Measurements from ENCODE around the gene HNRNPAB. TPM values are rescaled to one million over a fixed set of nuclear protein-coding genes. Genes with fewer than 3 reads are reported as not detected.

Gene HNRNPAB
- total RNA-seq, 1 experiment from 2014 or later, result 547 TPM

GRCh38 chr5:178223196-178223773 is 19.0 kb downstream of the HNRNPAB start:
- H3K27ac ChIP-seq (ENCODE audit: insufficient read length, low read depth, low read length), result no peak overlapping the region

More at GRCh38 chr5:178223196-178223773, 19.0 kb downstream of the HNRNPAB start:
- Histone ChIP-seq H3K79me2 (ENCODE audit: insufficient read depth, low read length) (no peaks in the 10 kb centered on the region), H3T11ph (ENCODE audit: low read length) (no peak overlapping the region), H4K20me1 (ENCODE audit: control insufficient read depth, insufficient read depth, insufficient read length) (peaks cover 3% of the 10 kb centered on the region), H2BK5ac (ENCODE audit: insufficient read length, low read length) (no peak overlapping the region), H2BK15ac (ENCODE audit: low read depth, low read length) (no peak overlapping the region), H3K18ac (ENCODE audit: insufficient read length, low read depth, low read length) (no peak overlapping the region), H4K5ac (ENCODE audit: insufficient read length, low read depth, low read length) (no peak overlapping the region), H3K9me3 (ENCODE audit: control insufficient read depth, low read depth, low read length) (no peaks in the 10 kb centered on the region), H3K23ac (ENCODE audit: insufficient read length, low read depth, low read length) (no peak overlapping the region), H2BK12ac (ENCODE audit: insufficient read length, low read depth, low read length) (no peak overlapping the region), H3K4me2 (ENCODE audit: insufficient read depth, insufficient read length, low read length) (no peak overlapping the region), H2AK5ac (ENCODE audit: insufficient read length, low read length) (no peak overlapping the region), H3K9ac (ENCODE audit: extremely low read depth, insufficient read length, low read length) (no peak overlapping the region), H3K4me1 (ENCODE audit: insufficient read depth, low read length) (peaks cover 2% of the 10 kb centered on the region; the same call in 1 of the 2 replicates), H3K14ac (ENCODE audit: insufficient read depth, low read length) (no peak overlapping the region), H4K91ac (ENCODE audit: insufficient read length, low read depth, low read length) (no peak overlapping the region), H3K4ac (ENCODE audit: low read depth, low read length) (no peak overlapping the region), H2BK120ac (ENCODE audit: low read depth, low read length, poor library complexity, severe bottlenecking) (no peak overlapping the region), H2BK20ac (ENCODE audit: low read depth, low read length, poor library complexity, severe bottlenecking) (no peak overlapping the region), H3K23me2 (ENCODE audit: insufficient read length, low read depth, low read length, poor library complexity, severe bottlenecking) (no peaks in the 10 kb centered on the region), H3K56ac (ENCODE audit: insufficient read length, low read depth, low read length) (no peak overlapping the region), H3K79me1 (ENCODE audit: insufficient read depth, low read depth, low read length, poor library complexity, severe bottlenecking) (no peaks in the 10 kb centered on the region), H3K27me3 (ENCODE audit: insufficient read depth, low read length) (no peaks in the 10 kb centered on the region), H4K8ac (replicated peaks; ENCODE audit: insufficient read length, low read depth, low read length) (no peak overlapping the region), H2AFZ (ENCODE audit: low read length) (no peak overlapping the region)
- H3K27me3 Mint-ChIP-seq (ENCODE audit: low read depth), result no peaks in the 10 kb centered on the region
- H3K27ac Mint-ChIP-seq, result peak overlapping the region in 2 of 3 experiments; percentile 64 to 84; a peak in 4 of 7 replicates
- no peak for DNase-seq
- no peaks in the 10 kb centered on the region; a peak in 1 of 5 replicates for H3K9me3 Mint-ChIP-seq
- 0 out of 5 replicates have a peak overlapping the region, but pooled peaks of 1 of the 2 experiments have one; percentile 5 for H3K4me3 Mint-ChIP-seq
- peaks cover 17% of the 10 kb centered on the region in 2 experiments for H3K4me1 Mint-ChIP-seq
- peaks cover 38 to 78% (median 59%) of the 10 kb centered on the region in 3 experiments; a peak in 6 of 7 replicates for H3K36me3 Mint-ChIP-seq (ENCODE audit: insufficient read depth in 1 of 3, low read depth in 3 of 3)
- no CpG with 5 or more reads among the region's 5 CpGs for WGBS (ENCODE audit: extremely low coverage, insufficient read length, low lambda C conversion rate)
- TF ChIP-seq CTCF (conservative IDR thresholded peaks at IDR 0.05), result peak; percentile 37; the same call in 2 of the 3 replicates
